ENCODE data around the gene LOXL1. TPM values are rescaled to one million over a fixed set of nuclear protein-coding genes. Genes with fewer than 3 reads are reported as not detected.

Gene LOXL1
- total and polyA plus RNA-seq, 10 of the 15 experiments (the other 5 are each of a cell fraction or from before 2014, with no cell fraction given), result 0.07 to 0.15 TPM; not detected in 8

DNA sequence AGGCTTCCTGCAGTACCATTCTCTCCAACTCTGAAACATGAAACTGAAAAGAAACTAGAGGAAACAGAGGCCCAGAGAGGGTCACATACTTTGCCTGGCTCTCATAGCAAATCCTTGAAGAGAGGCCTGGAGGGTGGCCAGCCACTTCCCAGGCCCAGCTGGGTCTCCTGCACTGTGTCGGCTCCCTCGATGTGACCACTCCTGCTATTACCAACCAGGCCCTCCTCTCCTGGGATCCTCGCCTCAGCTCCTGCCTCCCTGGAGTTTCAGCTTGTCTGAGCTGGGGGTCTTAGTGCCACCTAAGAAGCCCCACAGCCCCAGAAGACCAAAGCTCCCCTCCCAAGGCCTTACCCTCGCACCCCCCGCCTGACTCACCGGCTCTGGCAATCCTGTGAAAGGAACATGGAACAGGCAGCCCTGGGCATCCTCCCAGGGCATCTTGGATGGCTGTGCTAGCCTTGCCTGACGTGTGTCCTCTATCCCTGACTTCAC is 4.6 kb downstream of the LOXL1 start:
- H3K27ac ChIP-seq (ENCODE audit: control insufficient read depth, insufficient read depth), result no peak overlapping the region
- no peaks in the 10 kb centered on the region for H4K20me1 ChIP-seq (ENCODE audit: control insufficient read depth, insufficient read depth)
- RAD21 ChIA-PET (ENCODE audit: unreplicated experiment), result no interaction called here
- no peaks in the 10 kb centered on the region for H3K4me1 ChIP-seq (ENCODE audit: control insufficient read depth, insufficient read depth, low read length)
- no TSS peak for BruUV-seq (replicated peaks)
- intact Hi-C loops (cut with micrococcal nuclease; ENCODE audit: unreplicated experiment) (no loop called here), in situ Hi-C loops (cut with MboI) (no loop called here)
- no peak overlapping the region for H3K4me3 ChIP-seq
- peaks cover 11 to 20% of the 10 kb centered on the region in 2 experiments for H3K27me3 ChIP-seq (replicated peaks in 1 of 2; ENCODE audit: control insufficient read depth in 2 of 2, insufficient read depth in 2 of 2, low read length in 1 of 2)
- no peaks in the 10 kb centered on the region for H3K36me3 ChIP-seq (ENCODE audit: control insufficient read depth in 2 of 2, insufficient read depth in 2 of 2, low read length in 1 of 2)
- SMC1A ChIA-PET (ENCODE audit: uncharacterized antibody, unreplicated experiment), result no interaction called here
- CTCF ChIA-PET, result no interaction called here
- no peaks in the 10 kb centered on the region for H3K9me3 ChIP-seq (replicated peaks; ENCODE audit: control insufficient read depth, insufficient read depth, low read length)
- FAIRE-seq (no peak), ATAC-seq (no peak), DNase-seq (ENCODE audit: low read depth, low spot score) (no peak)
- 17% methylated on average over 7 of the region's 7 CpGs for WGBS (ENCODE audit: insufficient coverage, insufficient replicate concordance, low lambda C conversion rate, missing lambda C conversion rate)
- no peaks in the 10 kb centered on the region for H3K79me2 ChIP-seq (ENCODE audit: control insufficient read depth, insufficient read depth, low read length)
- H3K4me2 ChIP-seq (ENCODE audit: control insufficient read depth, insufficient read depth), result no peak overlapping the region
- no peak for TF ChIP-seq KDM1A (IDR thresholded peaks at IDR 0.05; ENCODE audit: borderline replicate concordance)
- no peak for TF ChIP-seq RAD51 (IDR thresholded peaks at IDR 0.05)
- TF ChIP-seq RBBP5 (conservative IDR thresholded peaks at IDR 0.05), result no peak
- TF ChIP-seq YBX1 (IDR thresholded peaks at IDR 0.05), result no peak
- no peak for TF ChIP-seq POLR2A (IDR thresholded peaks at IDR 0.05; ENCODE audit: low read depth, low read length)
- TF ChIP-seq BHLHE40 (IDR thresholded peaks at IDR 0.05; ENCODE audit: borderline replicate concordance in 1 of 2, low read depth in 2 of 2, low read length in 1 of 2), result no peak
- TF ChIP-seq, protein P1, sequence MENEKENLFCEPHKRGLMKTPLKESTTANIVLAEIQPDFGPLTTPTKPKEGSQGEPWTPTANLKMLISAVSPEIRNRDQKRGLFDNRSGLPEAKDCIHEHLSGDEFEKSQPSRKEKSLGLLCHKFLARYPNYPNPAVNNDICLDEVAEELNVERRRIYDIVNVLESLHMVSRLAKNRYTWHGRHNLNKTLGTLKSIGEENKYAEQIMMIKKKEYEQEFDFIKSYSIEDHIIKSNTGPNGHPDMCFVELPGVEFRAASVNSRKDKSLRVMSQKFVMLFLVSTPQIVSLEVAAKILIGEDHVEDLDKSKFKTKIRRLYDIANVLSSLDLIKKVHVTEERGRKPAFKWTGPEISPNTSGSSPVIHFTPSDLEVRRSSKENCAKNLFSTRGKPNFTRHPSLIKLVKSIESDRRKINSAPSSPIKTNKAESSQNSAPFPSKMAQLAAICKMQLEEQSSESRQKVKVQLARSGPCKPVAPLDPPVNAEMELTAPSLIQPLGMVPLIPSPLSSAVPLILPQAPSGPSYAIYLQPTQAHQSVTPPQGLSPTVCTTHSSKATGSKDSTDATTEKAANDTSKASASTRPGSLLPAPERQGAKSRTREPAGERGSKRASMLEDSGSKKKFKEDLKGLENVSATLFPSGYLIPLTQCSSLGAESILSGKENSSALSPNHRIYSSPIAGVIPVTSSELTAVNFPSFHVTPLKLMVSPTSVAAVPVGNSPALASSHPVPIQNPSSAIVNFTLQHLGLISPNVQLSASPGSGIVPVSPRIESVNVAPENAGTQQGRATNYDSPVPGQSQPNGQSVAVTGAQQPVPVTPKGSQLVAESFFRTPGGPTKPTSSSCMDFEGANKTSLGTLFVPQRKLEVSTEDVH (IDR thresholded peaks at IDR 0.05; ENCODE audit: low read depth, partially characterized antibody), result no peak
- TF ChIP-seq MEF2A (IDR thresholded peaks at IDR 0.05; ENCODE audit: insufficient read depth, low read depth, low read length), result no peak
- TF ChIP-seq, protein P2, sequence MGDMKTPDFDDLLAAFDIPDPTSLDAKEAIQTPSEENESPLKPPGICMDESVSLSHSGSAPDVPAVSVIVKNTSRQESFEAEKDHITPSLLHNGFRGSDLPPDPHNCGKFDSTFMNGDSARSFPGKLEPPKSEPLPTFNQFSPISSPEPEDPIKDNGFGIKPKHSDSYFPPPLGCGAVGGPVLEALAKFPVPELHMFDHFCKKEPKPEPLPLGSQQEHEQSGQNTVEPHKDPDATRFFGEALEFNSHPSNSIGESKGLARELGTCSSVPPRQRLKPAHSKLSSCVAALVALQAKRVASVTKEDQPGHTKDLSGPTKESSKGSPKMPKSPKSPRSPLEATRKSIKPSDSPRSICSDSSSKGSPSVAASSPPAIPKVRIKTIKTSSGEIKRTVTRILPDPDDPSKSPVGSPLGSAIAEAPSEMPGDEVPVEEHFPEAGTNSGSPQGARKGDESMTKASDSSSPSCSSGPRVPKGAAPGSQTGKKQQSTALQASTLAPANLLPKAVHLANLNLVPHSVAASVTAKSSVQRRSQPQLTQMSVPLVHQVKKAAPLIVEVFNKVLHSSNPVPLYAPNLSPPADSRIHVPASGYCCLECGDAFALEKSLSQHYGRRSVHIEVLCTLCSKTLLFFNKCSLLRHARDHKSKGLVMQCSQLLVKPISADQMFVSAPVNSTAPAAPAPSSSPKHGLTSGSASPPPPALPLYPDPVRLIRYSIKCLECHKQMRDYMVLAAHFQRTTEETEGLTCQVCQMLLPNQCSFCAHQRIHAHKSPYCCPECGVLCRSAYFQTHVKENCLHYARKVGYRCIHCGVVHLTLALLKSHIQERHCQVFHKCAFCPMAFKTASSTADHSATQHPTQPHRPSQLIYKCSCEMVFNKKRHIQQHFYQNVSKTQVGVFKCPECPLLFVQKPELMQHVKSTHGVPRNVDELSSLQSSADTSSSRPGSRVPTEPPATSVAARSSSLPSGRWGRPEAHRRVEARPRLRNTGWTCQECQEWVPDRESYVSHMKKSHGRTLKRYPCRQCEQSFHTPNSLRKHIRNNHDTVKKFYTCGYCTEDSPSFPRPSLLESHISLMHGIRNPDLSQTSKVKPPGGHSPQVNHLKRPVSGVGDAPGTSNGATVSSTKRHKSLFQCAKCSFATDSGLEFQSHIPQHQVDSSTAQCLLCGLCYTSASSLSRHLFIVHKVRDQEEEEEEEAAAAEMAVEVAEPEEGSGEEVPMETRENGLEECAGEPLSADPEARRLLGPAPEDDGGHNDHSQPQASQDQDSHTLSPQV (IDR thresholded peaks at IDR 0.05), result no peak
- TF ChIP-seq, protein P3, sequence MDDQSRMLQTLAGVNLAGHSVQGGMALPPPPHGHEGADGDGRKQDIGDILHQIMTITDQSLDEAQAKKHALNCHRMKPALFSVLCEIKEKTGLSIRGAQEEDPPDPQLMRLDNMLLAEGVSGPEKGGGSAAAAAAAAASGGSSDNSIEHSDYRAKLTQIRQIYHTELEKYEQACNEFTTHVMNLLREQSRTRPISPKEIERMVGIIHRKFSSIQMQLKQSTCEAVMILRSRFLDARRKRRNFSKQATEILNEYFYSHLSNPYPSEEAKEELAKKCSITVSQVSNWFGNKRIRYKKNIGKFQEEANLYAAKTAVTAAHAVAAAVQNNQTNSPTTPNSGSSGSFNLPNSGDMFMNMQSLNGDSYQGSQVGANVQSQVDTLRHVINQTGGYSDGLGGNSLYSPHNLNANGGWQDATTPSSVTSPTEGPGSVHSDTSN (IDR thresholded peaks at IDR 0.05; ENCODE audit: insufficient replicate concordance, low read depth, low read length), result no peak
- no peak overlapping the region for H3K9ac ChIP-seq (ENCODE audit: control insufficient read depth, insufficient read depth, low read length)
- POLR2A ChIA-PET, result no interaction called here
- no peak overlapping the region for H2AFZ ChIP-seq (ENCODE audit: control insufficient read depth, low read depth, low read length)
